ENCODE data around the gene CTSD. TPM values are rescaled to one million over a fixed set of nuclear protein-coding genes. Genes with fewer than 3 reads are reported as not detected.

CTSD gene
- total and polyA plus RNA-seq, 9 donors: 89.0 to 545 (median 191) TPM

- Histone ChIP-seq H3K9me3 (no peaks in the 10 kb centered on the region), H3K27me3 (no peaks in the 10 kb centered on the region), H3K36me3 (no peaks in the 10 kb centered on the region), H3K27ac (no peak overlapping the region), H3K4me3 (no peak overlapping the region), H3K4me1 (ENCODE audit: insufficient read depth) (no peaks in the 10 kb centered on the region)
- 90 to 93% (median 93%) methylated on average over 10 of the region's 10 CpGs for WGBS, 3 donors
- DNase-seq: no peak
- TF ChIP-seq, protein P1, sequence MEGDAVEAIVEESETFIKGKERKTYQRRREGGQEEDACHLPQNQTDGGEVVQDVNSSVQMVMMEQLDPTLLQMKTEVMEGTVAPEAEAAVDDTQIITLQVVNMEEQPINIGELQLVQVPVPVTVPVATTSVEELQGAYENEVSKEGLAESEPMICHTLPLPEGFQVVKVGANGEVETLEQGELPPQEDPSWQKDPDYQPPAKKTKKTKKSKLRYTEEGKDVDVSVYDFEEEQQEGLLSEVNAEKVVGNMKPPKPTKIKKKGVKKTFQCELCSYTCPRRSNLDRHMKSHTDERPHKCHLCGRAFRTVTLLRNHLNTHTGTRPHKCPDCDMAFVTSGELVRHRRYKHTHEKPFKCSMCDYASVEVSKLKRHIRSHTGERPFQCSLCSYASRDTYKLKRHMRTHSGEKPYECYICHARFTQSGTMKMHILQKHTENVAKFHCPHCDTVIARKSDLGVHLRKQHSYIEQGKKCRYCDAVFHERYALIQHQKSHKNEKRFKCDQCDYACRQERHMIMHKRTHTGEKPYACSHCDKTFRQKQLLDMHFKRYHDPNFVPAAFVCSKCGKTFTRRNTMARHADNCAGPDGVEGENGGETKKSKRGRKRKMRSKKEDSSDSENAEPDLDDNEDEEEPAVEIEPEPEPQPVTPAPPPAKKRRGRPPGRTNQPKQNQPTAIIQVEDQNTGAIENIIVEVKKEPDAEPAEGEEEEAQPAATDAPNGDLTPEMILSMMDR (IDR thresholded peaks at IDR 0.05): no peak
- TF ChIP-seq POLR2A (IDR thresholded peaks at IDR 0.05): no peak
- no peak for TF ChIP-seq EP300 (IDR thresholded peaks at IDR 0.05)
- intact Hi-C loops (cut with DNase I): loop anchor here in 1 of 4 donors (10.0 kb wide), 1 partner anchor 46 kb away; no protein-coding TSS in a partner anchor
Observed at GRCh38 chr11:1738380-1738779, 25.3 kb downstream of the CTSD start.

DNA sequence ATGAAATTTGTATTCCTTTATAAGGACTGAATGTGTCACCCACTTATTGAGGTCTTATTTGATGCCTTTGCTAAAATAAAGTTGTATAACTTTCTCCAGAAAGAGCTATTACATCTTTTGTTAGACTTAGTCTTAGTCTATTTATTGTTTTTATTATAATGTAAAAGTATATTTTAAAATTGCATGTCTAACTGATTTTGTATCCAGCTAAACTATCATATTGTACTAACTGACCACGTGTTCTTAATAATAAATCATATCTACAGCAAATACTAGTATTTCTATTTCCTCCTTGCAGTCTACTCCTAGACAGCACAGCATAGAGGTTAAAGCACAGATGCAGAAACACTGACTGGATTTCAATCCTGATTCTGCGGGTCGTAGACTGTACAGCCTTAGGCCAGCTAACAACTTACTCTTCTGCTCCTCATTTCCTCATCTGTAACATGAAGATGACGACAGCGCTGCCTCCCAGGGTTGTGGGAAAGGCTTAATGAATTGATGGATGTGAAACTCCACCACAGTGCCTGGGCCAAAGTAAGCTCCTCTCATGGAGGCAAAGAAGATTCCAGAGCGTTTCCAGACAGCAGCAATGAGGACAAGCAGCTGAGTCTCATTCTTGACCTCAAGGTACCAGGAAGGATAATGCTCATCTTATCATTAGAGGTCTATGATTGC is 26.5 kb downstream of the CTSD start:
- Histone ChIP-seq H3K4me3 (no peak overlapping the region), H3K27me3 (no peaks in the 10 kb centered on the region), H3K36me3 (no peaks in the 10 kb centered on the region), H3K9me3 (no peaks in the 10 kb centered on the region), H3K4me1 (ENCODE audit: insufficient read depth) (no peaks in the 10 kb centered on the region), H3K27ac (no peak overlapping the region)
- 74 to 85% (median 81%) methylated on average over 6 of the region's 6 CpGs for WGBS, 3 donors
- no peak for TF ChIP-seq EP300 (IDR thresholded peaks at IDR 0.05)
- TF ChIP-seq, protein P1 (IDR thresholded peaks at IDR 0.05): no peak
- intact Hi-C loops (cut with DNase I): loop anchor here in 1 of 4 donors (10.0 kb wide), 1 partner anchor 48 kb away; no protein-coding TSS in a partner anchor
- DNase-seq: no peak

DNA sequence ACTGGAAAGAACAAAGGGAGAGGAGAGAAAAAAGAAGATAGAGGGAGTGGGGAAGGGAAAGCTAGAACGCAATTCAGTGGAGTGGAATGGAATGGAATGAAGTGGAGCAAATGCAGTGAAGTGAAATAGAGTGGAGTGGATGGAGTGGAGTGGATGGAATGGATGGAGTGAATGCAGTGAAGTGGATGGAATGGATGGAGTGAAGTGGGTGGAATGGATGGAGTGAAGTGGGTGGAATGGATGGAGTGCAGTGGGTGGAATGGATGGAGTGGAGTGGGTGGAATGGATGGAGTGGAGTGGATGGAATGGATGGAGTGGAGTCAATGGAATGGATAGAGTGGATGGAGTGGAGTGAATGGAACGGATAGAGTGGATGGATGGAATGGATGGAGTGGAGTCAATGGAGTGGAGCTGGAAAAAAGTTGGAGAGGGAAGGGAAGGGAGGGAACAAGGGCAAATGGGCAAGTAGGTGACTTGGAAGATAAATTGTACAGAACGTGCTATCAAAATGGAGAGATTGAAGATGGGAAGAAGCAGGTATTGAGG is 27.2 kb downstream of the CTSD start:
- no peaks in the 10 kb centered on the region for H3K4me1 ChIP-seq (ENCODE audit: insufficient read depth)
- intact Hi-C loops (cut with DNase I): loop anchor here in 1 of 4 donors (10.0 kb wide), 1 partner anchor 48 kb away; no protein-coding TSS in a partner anchor
- H3K36me3 ChIP-seq: no peaks in the 10 kb centered on the region
- no peak for DNase-seq
- TF ChIP-seq POLR2A (IDR thresholded peaks at IDR 0.05) (no peak), EP300 (IDR thresholded peaks at IDR 0.05) (no peak)
- TF ChIP-seq, protein P1 (IDR thresholded peaks at IDR 0.05): no peak
- H3K9me3 ChIP-seq: no peaks in the 10 kb centered on the region
- H3K4me3 ChIP-seq: no peak overlapping the region
- no peak overlapping the region for H3K27ac ChIP-seq
- H3K27me3 ChIP-seq: no peaks in the 10 kb centered on the region
- 48 to 59% (median 54%) methylated on average over 3 of the region's 3 CpGs for WGBS, 3 donors

DNA sequence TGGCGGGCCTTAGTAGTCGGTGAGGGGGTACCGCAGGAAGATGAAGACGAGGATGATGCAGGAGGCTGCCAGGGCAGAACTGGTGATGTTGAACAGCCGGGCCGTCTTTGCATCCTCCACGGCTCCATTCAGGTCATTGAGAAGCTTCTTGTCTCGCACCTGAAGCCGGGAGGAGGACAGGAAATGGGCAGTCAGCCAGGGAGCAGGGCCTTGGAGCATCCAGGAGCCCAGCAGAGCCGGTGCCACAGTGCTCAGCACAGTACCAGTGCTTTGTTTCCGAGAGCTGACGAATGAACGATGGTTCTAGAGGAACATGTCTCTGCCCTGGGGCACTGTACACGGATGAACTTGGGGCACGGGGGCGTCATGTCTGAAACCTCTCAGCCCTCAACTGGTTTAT is 28.5 kb downstream of the CTSD start:
- Histone ChIP-seq H3K27me3 (no peaks in the 10 kb centered on the region), H3K27ac (no peak overlapping the region), H3K9me3 (no peaks in the 10 kb centered on the region), H3K4me3 (no peak overlapping the region), H3K36me3 (no peaks in the 10 kb centered on the region), H3K4me1 (ENCODE audit: insufficient read depth) (no peaks in the 10 kb centered on the region)
- no peak for DNase-seq
- WGBS, 3 donors: 56 to 63% (median 62%) methylated on average over 16 of the region's 16 CpGs
- TF ChIP-seq, protein P1 (IDR thresholded peaks at IDR 0.05): no peak
- TF ChIP-seq EP300 (IDR thresholded peaks at IDR 0.05) (no peak), POLR2A (IDR thresholded peaks at IDR 0.05) (no peak)
- intact Hi-C loops (cut with DNase I): loop anchor here in 1 of 4 donors (10.0 kb wide), 1 partner anchor 50 kb away; no protein-coding TSS in a partner anchor
